Measurements from ENCODE around the gene ABCG4. TPM values are rescaled to one million over a fixed set of nuclear protein-coding genes. Genes with fewer than 3 reads are reported as not detected.
"Not testable (repeated sequence)": the region's sequence is repeated elsewhere in the genome, so short reads cannot be mapped to it uniquely, and the experiment has no call there.

Gene ABCG4
- not detected for polyA plus RNA-seq

DNA sequence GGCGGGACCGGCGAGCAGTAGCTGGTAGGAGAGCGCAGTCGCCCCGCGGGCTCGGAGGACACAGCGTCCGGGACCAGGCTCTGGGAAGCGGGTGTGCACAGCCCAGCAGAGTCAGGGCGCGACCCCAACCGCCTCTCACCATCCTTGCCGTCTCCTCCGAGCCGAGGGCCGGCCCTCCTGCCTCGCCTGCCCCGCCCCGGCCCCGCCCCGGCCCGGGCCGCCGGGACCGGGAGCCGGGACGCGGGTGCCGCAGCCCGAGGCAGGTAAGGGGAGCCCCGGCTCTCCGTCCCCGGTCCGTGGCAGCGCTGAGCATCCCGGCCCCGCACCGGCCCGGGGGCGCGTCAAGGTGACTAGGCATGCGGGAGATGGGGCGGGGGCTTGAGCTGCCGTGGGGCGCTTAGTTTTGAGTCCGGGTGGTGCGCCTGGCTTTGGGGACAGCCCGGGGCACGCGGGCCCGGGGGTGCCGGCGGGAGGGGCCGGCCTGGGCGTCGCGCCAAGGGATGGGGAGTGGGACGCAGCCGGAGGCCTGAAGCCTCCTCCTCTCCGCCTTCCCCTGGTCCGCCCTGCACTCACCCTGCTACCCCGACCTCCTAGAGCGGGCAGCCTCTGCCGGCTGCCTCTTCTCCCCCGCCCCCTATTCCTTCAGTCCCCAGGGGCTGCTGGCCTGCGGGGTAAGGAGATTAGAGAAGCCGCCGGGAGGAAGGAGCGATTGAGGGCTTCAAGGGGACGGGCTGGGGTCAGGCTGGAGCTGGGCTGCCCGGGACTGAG lies at the start of gene ABCG4:
Gene ABCG4, plus strand, starts transcription at position 35 of the 768 bp plus-strand sequence. CDS start 914 bp downstream, outside the sequence.
- peaks cover 8 to 25% (median 21%) of the 10 kb centered on the region in 3 donors for H3K27me3 Mint-ChIP-seq (ENCODE audit: low read depth in 3 of 3)
- no peaks in the 10 kb centered on the region for H3K36me3 Mint-ChIP-seq
- H3K9me3 Mint-ChIP-seq: no peaks in the 10 kb centered on the region
- H3K27ac Mint-ChIP-seq: no peak within 1 kb of the TSS
- H3K4me1 Mint-ChIP-seq: peaks cover 7 to 10% of the 10 kb centered on the region in 2 donors
- H3K4me3 Mint-ChIP-seq: peak within 1 kb of the TSS; percentile 76 to 85 (median 77)
- DNase-seq: peak in 1 of 3 donors; percentile 14

DNA sequence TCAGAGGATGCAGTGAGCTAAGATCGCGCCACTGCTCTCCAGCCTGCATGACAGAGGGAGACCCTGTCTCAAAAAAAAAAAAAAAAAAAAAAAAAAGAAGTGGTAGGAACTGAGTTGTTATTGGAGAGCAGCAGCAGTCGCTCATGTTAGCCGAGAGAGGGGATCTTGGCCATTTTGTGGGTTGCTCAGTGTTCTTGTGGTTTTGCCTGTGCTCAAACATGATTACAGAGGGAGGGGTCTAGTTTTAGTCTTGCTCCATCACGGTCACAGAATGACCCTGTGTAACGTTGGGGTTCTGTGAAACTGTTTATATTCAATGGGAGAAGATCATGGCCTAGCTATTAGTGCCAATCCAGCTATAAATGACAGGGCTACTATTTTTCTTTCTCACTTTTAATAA lies 49.1 kb upstream of the ABCG4 start:
- H3K36me3 Mint-ChIP-seq: peaks cover 11 to 25% (median 12%) of the 10 kb centered on the region in 3 donors
- H3K4me3 Mint-ChIP-seq: peak overlapping the region in 4 of 5 donors; percentile 93 to 96 (median 94)
- peaks cover 0 to 2% (median 0%) of the 10 kb centered on the region in 6 donors for H3K9me3 Mint-ChIP-seq
- DNase-seq: no peak
- H3K4me1 Mint-ChIP-seq: peaks cover 46 to 54% of the 10 kb centered on the region in 2 donors
- peak overlapping the region in 1 of 6 donors; percentile 99 for H3K27ac Mint-ChIP-seq
- H3K27me3 Mint-ChIP-seq (ENCODE audit: low read depth in 3 of 3): peaks cover 10 to 14% (median 13%) of the 10 kb centered on the region in 3 donors

DNA sequence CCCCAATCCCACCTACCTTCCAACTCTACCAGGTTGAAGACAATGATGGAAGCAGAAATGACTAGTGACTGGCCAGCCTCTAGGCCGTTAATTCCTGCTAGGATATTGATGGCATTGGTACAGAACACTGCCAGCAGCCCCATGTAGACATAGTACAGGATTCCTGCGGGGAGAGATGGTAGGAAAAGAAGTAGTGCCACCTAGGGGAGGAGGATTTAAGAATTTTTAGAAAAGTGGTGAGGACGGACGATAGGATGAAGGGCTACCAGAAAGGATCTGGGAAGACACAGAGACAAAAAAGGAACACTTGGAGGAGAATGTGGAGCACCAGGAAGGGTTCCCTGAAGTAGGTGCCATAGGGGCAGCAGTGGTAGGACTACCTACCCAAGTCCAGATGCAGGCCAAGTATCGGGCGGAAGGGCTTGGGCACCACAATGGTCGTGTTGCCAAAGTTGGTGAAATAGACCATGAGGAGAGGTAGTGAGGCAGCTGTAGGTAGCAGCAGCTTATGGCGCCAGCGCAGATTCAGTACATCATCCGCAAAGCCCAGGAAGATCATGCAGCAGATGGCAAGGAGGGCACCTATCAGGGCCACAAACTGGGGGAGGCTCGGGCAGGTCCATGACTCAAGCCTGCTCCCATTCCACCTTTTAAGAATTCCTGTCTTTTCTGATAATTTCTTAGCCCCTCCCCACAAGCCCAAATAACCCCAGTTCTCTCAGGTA lies 48.4 kb upstream of the ABCG4 start:
- peaks cover 4 to 7% (median 6%) of the 10 kb centered on the region in 3 donors for H3K27me3 Mint-ChIP-seq (ENCODE audit: low read depth in 3 of 3)
- H3K9me3 Mint-ChIP-seq: peaks cover 0 to under 1% (median 0%) of the 10 kb centered on the region in 6 donors
- H3K4me3 Mint-ChIP-seq: peak overlapping the region; percentile 93 to 96 (median 94)
- no peak for DNase-seq
- peaks cover 47 to 52% of the 10 kb centered on the region in 2 donors for H3K4me1 Mint-ChIP-seq
- H3K36me3 Mint-ChIP-seq: peaks cover 11 to 24% (median 12%) of the 10 kb centered on the region in 3 donors
- peak overlapping the region; percentile 67 to 99 (median 82) for H3K27ac Mint-ChIP-seq

DNA sequence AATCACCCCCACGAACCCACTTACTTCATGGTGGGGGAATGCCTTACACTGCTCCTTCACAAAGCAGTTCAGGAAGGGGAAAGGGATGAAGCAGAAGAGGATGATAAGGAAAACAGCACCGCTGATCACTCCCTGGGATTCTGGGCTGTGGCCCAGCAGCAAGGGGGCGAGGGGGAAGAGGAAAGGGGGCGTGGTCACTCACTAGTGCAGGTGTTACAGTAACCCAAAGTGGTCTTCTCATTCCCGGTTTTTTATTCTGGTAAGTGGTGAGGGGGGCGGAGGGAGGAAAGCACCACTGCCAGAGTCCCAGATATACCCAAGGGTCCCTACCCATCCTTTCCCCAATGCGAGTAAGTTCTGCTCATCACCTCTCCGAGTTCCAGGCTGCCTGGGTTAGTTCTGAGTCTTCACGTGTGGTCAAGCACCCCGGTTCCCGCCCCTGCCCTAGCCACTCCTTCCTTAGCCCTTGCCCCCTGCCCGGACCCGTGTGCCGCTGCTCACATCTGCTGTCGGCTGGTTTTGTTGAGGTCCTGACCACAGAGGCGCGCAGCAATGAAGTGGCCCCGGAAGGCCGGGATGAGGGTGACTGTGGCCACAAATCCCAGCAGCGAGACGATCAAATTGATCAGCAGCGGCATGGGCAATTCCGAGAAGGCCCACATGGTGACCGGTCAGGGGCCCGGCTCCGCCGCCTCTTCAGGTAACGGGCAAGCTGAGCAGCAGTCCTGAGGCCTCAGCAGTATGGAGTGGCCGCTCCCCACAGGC lies 47.7 kb upstream of the ABCG4 start:
- Mint-ChIP-seq H3K9me3 (no peaks in the 10 kb centered on the region), H3K36me3 (peaks cover 11 to 22% (median 12%) of the 10 kb centered on the region in 3 donors), H3K4me1 (peaks cover 43 to 44% of the 10 kb centered on the region in 2 donors), H3K27ac (peak overlapping the region; percentile 96 to 99 (median 98)), H3K27me3 (ENCODE audit: low read depth in 3 of 3) (peaks cover 0 to 4% (median 2%) of the 10 kb centered on the region in 3 donors), H3K4me3 (peak overlapping the region; percentile 93 to 96 (median 94))
- peak in 1 of 3 donors; percentile 22 for DNase-seq

DNA sequence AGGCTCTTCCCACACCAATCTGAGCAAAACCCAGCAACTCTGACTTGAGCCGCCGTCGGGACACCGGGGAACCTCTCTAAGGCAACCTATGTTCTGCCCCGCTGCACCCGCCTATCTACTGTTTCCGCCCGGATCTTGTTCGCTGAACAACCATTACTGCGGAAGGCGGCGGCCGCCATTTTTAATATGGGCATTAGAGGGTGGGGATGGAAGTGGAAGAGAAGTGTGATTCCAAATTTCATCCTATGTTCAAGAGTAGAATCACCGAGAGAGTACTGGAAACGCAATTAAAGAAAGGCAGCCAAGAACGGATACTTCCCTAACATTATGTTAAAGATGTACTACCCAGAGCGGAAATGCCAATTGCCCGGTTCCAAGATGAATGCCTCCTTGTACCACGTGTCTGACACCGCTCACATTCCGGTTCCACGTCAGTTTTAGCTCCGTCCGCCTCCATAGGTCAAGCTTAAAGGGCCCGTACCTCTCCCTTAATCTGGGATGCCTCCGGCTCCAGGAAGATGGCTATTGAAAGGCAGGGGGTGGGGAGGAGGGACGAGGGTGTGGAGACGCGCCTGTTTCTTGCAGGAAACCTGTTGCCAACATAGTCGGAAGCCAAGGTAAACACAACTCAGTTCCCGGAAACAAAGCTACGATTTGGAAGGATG lies 47.0 kb upstream of the ABCG4 start, which contains the start of gene DPAGT1:
Gene DPAGT1, minus strand, starts transcription at position 95 of the 665 bp plus-strand sequence. CDS start 198 bp downstream, outside the sequence.
- H3K36me3 Mint-ChIP-seq: peaks cover 8 to 16% (median 11%) of the 10 kb centered on the region in 3 donors
- H3K9me3 Mint-ChIP-seq: no peaks in the 10 kb centered on the region
- DNase-seq: peak; percentile 83 to 86 (median 86)
- H3K4me3 Mint-ChIP-seq: peak within 1 kb of the TSS; percentile 93 to 96 (median 94)
- peaks cover 50% of the 10 kb centered on the region in 2 donors for H3K4me1 Mint-ChIP-seq
- H3K27me3 Mint-ChIP-seq (ENCODE audit: low read depth in 3 of 3): peaks cover 0 to 2% (median 0%) of the 10 kb centered on the region in 3 donors
- peak within 1 kb of the TSS; percentile 96 to 99 (median 98) for H3K27ac Mint-ChIP-seq

DNA sequence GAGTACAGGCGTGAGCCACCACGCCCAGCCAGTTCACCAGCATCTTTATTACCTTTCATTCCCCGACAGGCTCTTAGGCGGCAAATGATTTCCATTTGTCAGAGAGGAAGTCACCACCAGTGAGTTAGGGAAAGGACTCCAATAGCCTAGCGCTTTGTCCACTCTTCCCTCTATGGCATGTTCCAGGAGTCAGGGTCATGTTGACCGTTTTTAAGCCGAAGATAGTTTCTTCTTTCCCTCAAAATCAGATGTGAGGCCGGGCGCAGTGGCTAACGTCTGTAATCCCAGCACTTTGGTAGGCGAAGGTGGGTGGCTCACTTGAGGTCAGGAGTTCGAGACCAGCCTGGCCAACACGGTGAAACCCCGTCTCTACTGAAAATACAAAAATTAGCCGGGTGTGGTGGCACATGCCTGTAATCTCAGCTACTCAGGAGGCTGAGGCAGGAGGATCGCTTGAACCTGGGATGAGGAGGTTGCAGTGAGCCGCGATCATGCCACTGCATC lies 45.6 kb upstream of the ABCG4 start:
- H3K9me3 Mint-ChIP-seq; H3K27me3 Mint-ChIP-seq (ENCODE audit: low read depth in 3 of 3); DNase-seq; H3K36me3 Mint-ChIP-seq: not testable (repeated sequence)
- Mint-ChIP-seq H3K4me3 (peak overlapping the region; percentile 54 to 96 (median 93)), H3K4me1 (peaks cover 54 to 56% of the 10 kb centered on the region in 2 donors), H3K27ac (peak overlapping the region in 5 of 6 donors; percentile 30 to 98 (median 40))

DNA sequence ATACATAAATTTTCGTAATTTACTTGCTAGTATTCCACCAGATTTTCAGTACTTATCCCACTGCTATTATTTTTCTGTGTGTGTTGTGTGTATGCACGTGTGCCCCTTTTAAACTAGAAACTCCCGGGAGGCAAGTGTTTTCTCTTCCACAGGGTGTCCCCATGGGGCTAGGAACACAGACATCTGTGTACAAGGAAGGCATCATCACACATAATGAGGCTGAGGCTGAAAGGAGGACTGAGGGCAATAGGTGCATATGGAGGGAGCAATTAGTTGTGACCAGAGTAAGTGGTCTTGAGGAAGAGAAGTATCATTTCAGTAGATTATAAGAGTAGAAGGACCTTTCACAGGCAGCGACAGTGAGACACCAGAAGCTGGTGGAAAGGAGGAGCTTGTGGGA lies 45.1 kb upstream of the ABCG4 start:
- peak overlapping the region; percentile 64 to 93 (median 71) for H3K4me3 Mint-ChIP-seq
- DNase-seq: no peak
- peak overlapping the region in 3 of 6 donors; percentile 78 to 88 (median 87) for H3K27ac Mint-ChIP-seq
- peaks cover under 1 to 2% (median 1%) of the 10 kb centered on the region in 3 donors for H3K36me3 Mint-ChIP-seq
- peaks cover 0 to 2% (median 2%) of the 10 kb centered on the region in 3 donors for H3K27me3 Mint-ChIP-seq (ENCODE audit: low read depth in 3 of 3)
- H3K9me3 Mint-ChIP-seq: no peaks in the 10 kb centered on the region
- H3K4me1 Mint-ChIP-seq: peaks cover 58 to 59% of the 10 kb centered on the region in 2 donors

DNA sequence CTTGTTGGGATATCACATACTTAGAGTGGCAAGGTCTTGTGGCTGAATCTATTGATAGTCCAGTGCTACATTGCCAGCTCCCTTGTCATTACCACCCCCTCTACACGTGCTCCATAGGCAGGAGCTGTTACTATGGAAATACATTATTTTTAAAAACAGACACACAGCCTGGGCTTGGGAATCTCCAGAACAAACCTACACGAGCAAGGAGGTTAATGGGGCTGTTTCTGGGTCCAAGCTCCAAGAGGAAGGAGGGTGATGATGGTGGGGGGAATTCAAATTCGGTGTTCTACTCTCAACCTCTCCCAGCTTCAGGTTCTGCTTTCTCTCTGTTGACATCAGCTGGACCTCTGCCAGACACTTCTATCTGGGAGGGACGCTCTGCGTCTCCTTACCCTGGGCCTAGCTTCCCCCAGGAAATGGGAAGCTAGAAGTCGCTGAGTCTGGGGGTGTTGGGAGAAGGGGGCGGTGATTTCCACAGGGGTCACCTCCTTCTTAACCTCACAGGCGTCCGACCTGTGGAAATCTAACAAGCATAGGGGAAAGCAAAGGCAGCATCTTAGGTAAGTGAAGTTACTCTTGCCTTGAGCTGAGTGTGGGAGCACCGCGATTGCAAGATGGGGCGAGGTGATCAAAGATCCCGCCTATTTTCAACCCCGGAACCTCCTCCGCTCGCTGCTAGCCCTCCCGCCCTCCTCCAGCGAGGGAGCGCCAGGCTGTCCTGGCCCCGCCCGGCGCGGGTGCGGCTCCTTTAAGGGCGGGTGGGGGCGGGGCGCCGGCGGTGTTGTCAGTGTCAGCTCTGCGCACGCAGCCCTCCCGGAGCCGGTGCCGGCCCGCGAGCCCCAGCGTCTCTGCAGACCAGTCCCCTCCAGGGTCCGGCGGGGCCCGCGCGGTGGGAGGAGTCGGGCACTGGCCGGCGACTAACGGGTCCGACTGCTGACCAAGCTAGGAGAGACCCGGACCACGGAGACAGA lies 42.0 kb upstream of the ABCG4 start, which contains the start of gene C2CD2L:
Gene C2CD2L, plus strand, starts transcription at position 781 of the 974 bp plus-strand sequence. CDS start 398 bp downstream, outside the sequence.
- Mint-ChIP-seq H3K9me3 (no peaks in the 10 kb centered on the region), H3K27me3 (ENCODE audit: low read depth in 3 of 3) (peaks cover 0 to 2% (median 2%) of the 10 kb centered on the region in 3 donors), H3K27ac (peak within 1 kb of the TSS; percentile 80 to 95 (median 91)), H3K36me3 (peaks cover 3 to 6% (median 5%) of the 10 kb centered on the region in 3 donors), H3K4me3 (peak within 1 kb of the TSS; percentile 88 to 95 (median 90)), H3K4me1 (peaks cover 44 to 53% of the 10 kb centered on the region in 2 donors)
- peak; percentile 81 to 84 (median 84) for DNase-seq

DNA sequence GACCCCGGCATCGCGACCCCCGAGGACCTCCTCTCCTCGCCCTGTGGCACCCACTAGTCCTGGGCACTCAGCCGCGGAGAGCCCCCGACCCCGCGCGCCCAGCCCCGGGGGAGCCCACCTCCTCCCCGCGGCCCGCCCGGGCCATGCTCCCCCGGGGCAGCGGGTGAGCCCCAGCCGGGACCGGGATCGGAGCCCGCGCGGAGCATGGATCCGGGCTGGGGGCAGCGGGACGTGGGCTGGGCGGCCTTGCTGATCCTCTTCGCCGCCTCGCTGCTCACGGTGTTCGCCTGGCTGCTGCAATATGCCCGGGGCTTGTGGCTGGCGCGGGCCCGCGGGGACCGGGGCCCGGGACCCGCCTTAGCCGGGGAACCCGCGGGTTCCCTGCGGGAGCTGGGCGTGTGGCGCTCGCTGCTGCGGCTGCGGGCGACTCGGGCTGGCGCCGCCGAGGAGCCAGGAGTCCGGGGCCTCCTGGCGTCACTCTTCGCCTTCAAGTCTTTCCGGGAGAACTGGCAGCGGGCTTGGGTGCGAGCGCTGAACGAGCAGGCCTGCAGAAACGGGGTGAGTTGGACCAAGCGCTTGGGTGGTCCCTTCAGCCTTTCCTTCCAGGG lies 41.2 kb upstream of the ABCG4 start:
- Mint-ChIP-seq H3K9me3 (no peaks in the 10 kb centered on the region), H3K27ac (peak overlapping the region; percentile 77 to 90 (median 82)), H3K4me3 (peak overlapping the region; percentile 88 to 95 (median 90)), H3K4me1 (peaks cover 37 to 45% of the 10 kb centered on the region in 2 donors), H3K36me3 (peaks cover 5 to 7% (median 6%) of the 10 kb centered on the region in 3 donors), H3K27me3 (ENCODE audit: low read depth in 3 of 3) (peaks cover 0 to 4% (median 2%) of the 10 kb centered on the region in 3 donors)
- DNase-seq: no peak

DNA sequence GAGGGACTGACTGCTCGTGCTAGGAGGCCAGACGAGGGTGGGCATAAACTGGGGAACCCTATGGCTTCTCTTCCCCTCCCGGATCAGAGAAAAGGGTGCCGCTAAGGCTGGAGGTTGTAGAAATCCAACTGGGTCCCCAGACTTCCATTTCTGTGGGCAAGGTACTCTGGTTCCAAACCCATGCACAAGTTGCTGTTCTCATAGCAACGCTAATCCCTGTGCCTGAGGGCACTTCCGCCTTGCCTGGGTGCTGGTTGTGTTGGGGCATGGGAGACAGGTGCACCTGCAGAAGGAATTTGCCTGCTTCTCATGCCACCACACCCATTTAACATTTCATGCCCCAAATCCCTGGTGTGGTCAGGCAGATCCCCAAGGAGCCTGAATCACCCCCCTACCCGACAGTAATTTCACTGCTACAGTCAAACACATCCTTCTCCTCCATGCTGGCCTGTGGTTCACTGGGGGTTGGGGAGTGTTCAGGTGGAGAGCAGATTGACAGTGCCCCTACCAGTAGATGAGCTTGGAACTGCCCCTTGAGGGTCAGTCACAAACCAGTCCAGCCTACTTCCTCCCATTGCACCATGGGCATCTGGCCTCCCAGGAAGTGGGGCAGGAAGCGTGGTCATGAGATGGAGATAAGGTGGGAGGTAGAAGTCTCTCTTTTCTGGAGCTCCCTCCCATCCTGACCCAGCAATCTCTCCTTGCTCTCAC lies 40.6 kb upstream of the ABCG4 start:
- peaks cover 34 to 45% of the 10 kb centered on the region in 2 donors for H3K4me1 Mint-ChIP-seq
- H3K27me3 Mint-ChIP-seq (ENCODE audit: low read depth in 3 of 3): peaks cover 0 to 4% (median 2%) of the 10 kb centered on the region in 3 donors
- peak in 1 of 3 donors; percentile 26 for DNase-seq
- peak overlapping the region; percentile 77 to 90 (median 82) for H3K27ac Mint-ChIP-seq
- H3K36me3 Mint-ChIP-seq: peaks cover 5 to 11% (median 7%) of the 10 kb centered on the region in 3 donors
- no peaks in the 10 kb centered on the region for H3K9me3 Mint-ChIP-seq
- peak overlapping the region; percentile 87 to 95 (median 90) for H3K4me3 Mint-ChIP-seq

Measured in immature natural killer cell (primary cell).